SK-N-SH (cell line): Measurements from ENCODE around the gene S100A5. TPM values are rescaled to one million over a fixed set of nuclear protein-coding genes. Genes with fewer than 3 reads are reported as not detected.

ENCODE experiments used
- CTCF ChIA-PET: fragments of 300-600, 350-600 bp; formaldehyde crosslinking; extraction: SDS; loops from one replicate; lab custom pipeline; 2021; lab: Yijun Ruan, JAX
- POLR2A ChIA-PET: fragments of 350-600 bp; sonication (Branson Sonifier 250); formaldehyde crosslinking; extraction: SDS; loops from one replicate; lab custom pipeline; 2020; ENCODE audit warnings: antibody characterized with exemption, inconsistent platforms; lab: Yijun Ruan, JAX
- DNase-seq: peaks from one replicate; pipeline ENCODE4 v3.0.0; 2012
- H2AFZ ChIP-seq: fragments of 200-600 bp; sonication (generic); 2 replicates; pipeline ENCODE4 v1.8.1; 2016; ENCODE audit warnings: antibody characterized with exemption, mild to moderate bottlenecking, low read depth
- H3F3A ChIP-seq: fragments of 200-600 bp; sonication (generic); replicated peaks from 2 replicates; pipeline ENCODE3; 2016; ENCODE audit warnings: antibody characterized with exemption, mild to moderate bottlenecking; ENCODE audit not compliant: insufficient read depth
- H3K27ac ChIP-seq, 2 experiments: fragments of 200-500 bp in 1 of 2; fragments of 200-600 bp in 1 of 2; sonication (Bioruptor generic) in 1 of 2; sonication (generic), shearing (Covaris generic) in 1 of 2; 2 replicates each; pipeline versions ENCODE4 v1.5.1 to v1.6.1; 2014 to 2016; ENCODE audit warnings: low read depth in 2 of 2, inconsistent platforms in 1 of 2, low read length in 1 of 2, mild to moderate bottlenecking in 1 of 2, mixed read lengths in 1 of 2
- H3K27me3 ChIP-seq: fragments of 200-600 bp; sonication (generic), shearing (Covaris generic); 2 replicates; pipeline ENCODE4 v1.6.1; 2016; ENCODE audit warnings: mixed run types; ENCODE audit not compliant: insufficient read depth
- H3K36me3 ChIP-seq, 2 experiments: fragments of 200-500 bp in 1 of 2; fragments of 200-600 bp in 1 of 2; sonication (Bioruptor generic) in 1 of 2; sonication (generic) in 1 of 2; replicated peaks in 1 of 2; 2 replicates each; pipeline versions ENCODE3 to v1.5.1; 2014 to 2016; ENCODE audit warnings: low read length in 1 of 2, mild to moderate bottlenecking in 1 of 2; ENCODE audit not compliant: insufficient read depth in 2 of 2, control insufficient read depth in 1 of 2
- H3K4me1 ChIP-seq, 2 experiments: fragments of 200-500 bp in 1 of 2; fragments of 200-600 bp in 1 of 2; sonication (Bioruptor generic) in 1 of 2; sonication (generic), shearing (Covaris generic) in 1 of 2; 2 replicates each; pipeline versions ENCODE4 v1.5.1 to v1.6.1; 2014 to 2016; ENCODE audit warnings: low read depth in 1 of 2, low read length in 1 of 2, mixed run types in 1 of 2; ENCODE audit not compliant: insufficient read depth in 2 of 2, control insufficient read depth in 1 of 2
- H3K4me2 ChIP-seq: fragments of 200-600 bp; sonication (generic), shearing (Covaris generic); 2 replicates; pipeline ENCODE4 v1.6.1; 2017; ENCODE audit warnings: mixed run types
- H3K4me3 ChIP-seq, 2 experiments: fragments of 200-500 bp in 1 of 2; fragments of 200-600 bp in 1 of 2; sonication (Bioruptor generic) in 1 of 2; sonication (generic), shearing (Covaris generic) in 1 of 2; 2 replicates each; pipeline versions ENCODE4 v1.5.1 to v1.8.1; 2014 to 2016; ENCODE audit warnings: low read depth in 2 of 2, inconsistent platforms in 1 of 2, low read length in 1 of 2, mild to moderate bottlenecking in 1 of 2, mixed read lengths in 1 of 2, moderate library complexity in 1 of 2
- H3K79me2 ChIP-seq: fragments of 200-600 bp; sonication (generic); 2 replicates; pipeline ENCODE4 v1.8.1; 2017; ENCODE audit warnings: mild to moderate bottlenecking; ENCODE audit not compliant: insufficient read depth
- H3K9ac ChIP-seq: fragments of 200-600 bp; sonication (generic); 2 replicates; pipeline ENCODE4 v1.6.1; 2017; ENCODE audit warnings: mixed run types
- H3K9me2 ChIP-seq: fragments of 200-600 bp; sonication (generic); 2 replicates; pipeline ENCODE4 v1.6.1; 2017; ENCODE audit warnings: mixed run types
- H3K9me3 ChIP-seq: fragments of 200-600 bp; sonication (generic); 2 replicates; pipeline ENCODE4 v1.6.1; 2017; ENCODE audit warnings: mixed run types, mild to moderate bottlenecking, moderate library complexity
- H4K20me1 ChIP-seq: fragments of 200-600 bp; sonication (generic); 2 replicates; pipeline ENCODE4 v1.6.1; 2017; ENCODE audit warnings: mild to moderate bottlenecking, mixed run types; ENCODE audit not compliant: insufficient read depth
- CHD2 ChIP-seq: fragments of 150-350 bp; IDR thresholded peaks from 2 replicates; pipeline ENCODE4 v1.6.1; 2018; ENCODE audit warnings: low read length; ENCODE audit not compliant: partially characterized antibody
- CTCF ChIP-seq: fragments of 200-600 bp; sonication (generic); IDR thresholded peaks from 2 replicates; pipeline ENCODE4 v1.6.1; 2017; ENCODE audit warnings: antibody characterized with exemption, mild to moderate bottlenecking, moderate library complexity
- EP300 ChIP-seq, 2 experiments: IDR thresholded peaks; 2 replicates each; pipeline versions ENCODE4 v1.4.0 to v1.6.1; 2012; ENCODE audit warnings: borderline replicate concordance in 1 of 2, low read depth in 1 of 2, low read length in 1 of 2
- EZH2phosphoT487 ChIP-seq: fragments of 200-600 bp; sonication (generic); IDR thresholded peaks from 2 replicates; pipeline ENCODE4 v1.6.1; 2017; ENCODE audit warnings: low read depth, mixed run types, mild to moderate bottlenecking, antibody characterized with exemption, moderate library complexity, borderline replicate concordance
- FOXJ3 ChIP-seq: sonication (generic); formaldehyde crosslinking; IDR thresholded peaks from 2 replicates; pipeline ENCODE4 v1.5.1; 2020; ENCODE audit warnings: mild to moderate bottlenecking, missing genetic modification reagents
- GATA2 ChIP-seq: sonication (generic); formaldehyde crosslinking; IDR thresholded peaks from 2 replicates; pipeline ENCODE4 v1.5.0; 2020; ENCODE audit warnings: mild to moderate bottlenecking, missing genetic modification reagents
- JUND ChIP-seq: IDR thresholded peaks from 2 replicates; pipeline ENCODE4 v1.4.0; 2012
- MEF2A ChIP-seq: IDR thresholded peaks from 2 replicates; pipeline ENCODE4 v1.4.0; 2012; ENCODE audit warnings: low read depth, borderline replicate concordance
- MXI1 ChIP-seq: IDR thresholded peaks from 2 replicates; pipeline ENCODE4 v1.6.1; 2012; ENCODE audit warnings: mild to moderate bottlenecking, low read depth, low read length, improper control_type of control experiment
- NRF1 ChIP-seq: IDR thresholded peaks from 2 replicates; pipeline ENCODE4 v1.6.1; 2012; ENCODE audit warnings: low read depth, mild to moderate bottlenecking, low read length
- POLR2AphosphoS5 ChIP-seq: IDR thresholded peaks from 2 replicates; pipeline ENCODE4 v1.6.1; 2012; ENCODE audit warnings: low read depth, low read length
- RAD21 ChIP-seq: IDR thresholded peaks from 2 replicates; pipeline ENCODE4 v1.6.1; 2012; ENCODE audit warnings: mild to moderate bottlenecking, low read length
- RXRA ChIP-seq: IDR thresholded peaks from 2 replicates; pipeline ENCODE4 v1.4.0; 2012; ENCODE audit warnings: low read depth, mild to moderate bottlenecking, borderline replicate concordance
- SMC3 ChIP-seq: IDR thresholded peaks from 2 replicates; pipeline ENCODE4 v1.6.1; 2012; ENCODE audit warnings: low read depth, low read length, improper control_type of control experiment
- TCF12 ChIP-seq: IDR thresholded peaks from 2 replicates; pipeline ENCODE4 v1.4.0; 2012
- TEAD4 ChIP-seq: IDR thresholded peaks from 2 replicates; pipeline ENCODE4 v1.4.0; 2012; ENCODE audit warnings: mild to moderate bottlenecking, borderline replicate concordance; ENCODE audit not compliant: insufficient read depth
- USF1 ChIP-seq: IDR thresholded peaks from 2 replicates; pipeline ENCODE4 v1.4.0; 2012; ENCODE audit warnings: low read depth, borderline replicate concordance
- USF2 ChIP-seq: fragments of 150-350 bp; IDR thresholded peaks from 2 replicates; pipeline ENCODE4 v1.6.1; 2017; ENCODE audit warnings: antibody characterized with exemption, low read length, low read depth, borderline replicate concordance
- WGBS: methylation state at CpG from one replicate; pipeline ENCODE4 v1.1.6; 2017; ENCODE audit warnings: low lambda C conversion rate; 5-methylcytosine and 5-hydroxymethylcytosine counted together
- polyA plus RNA-seq, 3 experiments: library from polyadenylated mRNA; depleted of rRNA; stranded (reverse); fragments of >200 nt; gene quantifications; 2 replicates each; pipeline ENCODE4 v1.2.3, GENCODE V29; 2012
- TF ChIP-seq, protein P1 (sequence below): IDR thresholded peaks from 2 replicates; pipeline ENCODE4 v1.4.0; 2012; ENCODE audit warnings: low read depth, borderline replicate concordance
- TF ChIP-seq, protein P2 (sequence below): fragments of 150-350 bp; IDR thresholded peaks from 2 replicates; pipeline ENCODE4 v1.6.1; 2016; ENCODE audit warnings: mild to moderate bottlenecking, low read depth, low read length

Gene S100A5
- polyA plus RNA-seq, 1 of the 3 experiments (the other 2 are of a cell fraction) = 0.15 TPM

DNA sequence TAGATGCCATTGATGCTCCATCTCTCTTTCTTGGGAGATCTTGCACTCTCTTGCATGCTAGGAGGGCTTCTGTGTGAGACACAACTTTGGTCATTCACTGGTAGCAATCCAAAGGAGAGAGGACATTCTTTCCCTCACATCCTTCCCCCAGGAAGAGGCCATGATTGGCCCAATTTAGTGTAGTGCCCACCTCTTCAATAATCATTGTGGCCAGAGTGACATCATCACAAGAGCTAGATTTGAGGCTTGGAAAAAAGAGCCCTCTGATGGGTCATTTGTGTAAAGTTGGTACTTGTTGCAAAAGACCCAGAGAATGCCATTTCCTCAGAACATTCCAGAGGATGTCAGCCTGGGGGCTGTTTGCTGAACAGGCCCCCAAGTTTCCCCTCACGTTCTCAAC lies 35.2 kb downstream of the S100A5 start:
- TF ChIP-seq TCF12 (no peak), CTCF (no peak), CHD2 (no peak), EP300 (IDR thresholded peaks at IDR 0.05; ENCODE audit: borderline replicate concordance in 1 of 2, low read depth in 1 of 2, low read length in 1 of 2) (no peak), RXRA (no peak), JUND (no peak), USF2 (no peak), EZH2phosphoT487 (no peak), SMC3 (no peak), MXI1 (no peak), RAD21 (no peak), NRF1 (no peak), MEF2A (no peak)
- 91% methylated on average over 1 of the region's 1 CpG for WGBS
- Histone ChIP-seq H3F3A (peaks cover 26% of the 10 kb centered on the region), H3K4me3 (no peak overlapping the region), H3K9ac (no peak overlapping the region), H3K36me3 (no peaks in the 10 kb centered on the region), H3K4me1 (peaks cover 7 to 20% of the 10 kb centered on the region in 2 experiments; a peak in 3 of 4 replicates), H3K9me3 (no peaks in the 10 kb centered on the region), H3K4me2 (no peak overlapping the region), H2AFZ (no peak overlapping the region), H4K20me1 (no peaks in the 10 kb centered on the region), H3K9me2 (no peaks in the 10 kb centered on the region), H3K27me3 (no peaks in the 10 kb centered on the region), H3K27ac (no peak overlapping the region), H3K79me2 (no peaks in the 10 kb centered on the region)
- ChIA-PET CTCF (interaction anchor here (1.2 to 18.0 kb wide), 2 partner anchors 65 to 113 kb away, joined by 3 to 283 read pairs; no protein-coding TSS in a partner anchor), POLR2A (no interaction called here)
- no peak for DNase-seq

GRCh38 chr1:153503766-153504165 lies 37.0 kb downstream of the S100A5 start:
- Histone ChIP-seq H3K9me3 (no peaks in the 10 kb centered on the region), H3K4me3 (no peak overlapping the region), H3K79me2 (no peaks in the 10 kb centered on the region), H2AFZ (no peak overlapping the region), H3K27ac (no peak overlapping the region), H3F3A (peaks cover 17% of the 10 kb centered on the region), H3K9me2 (no peaks in the 10 kb centered on the region), H3K36me3 (no peaks in the 10 kb centered on the region), H3K4me2 (no peak overlapping the region), H3K9ac (no peak overlapping the region), H4K20me1 (no peaks in the 10 kb centered on the region), H3K27me3 (no peaks in the 10 kb centered on the region; the same call in 1 of the 2 replicates), H3K4me1 (peaks cover 7 to 20% of the 10 kb centered on the region in 2 experiments; a peak in 3 of 4 replicates)
- ChIA-PET CTCF (interaction anchor here (1.5 to 18.0 kb wide), 3 partner anchors 9 to 150 kb away, joined by 3 to 283 read pairs (median 13); no protein-coding TSS in a partner anchor), POLR2A (no interaction called here)
- 76% methylated on average over 3 of the region's 3 CpGs for WGBS
- no peak for DNase-seq
- TF ChIP-seq JUND = no peak
- TF ChIP-seq, protein P1, sequence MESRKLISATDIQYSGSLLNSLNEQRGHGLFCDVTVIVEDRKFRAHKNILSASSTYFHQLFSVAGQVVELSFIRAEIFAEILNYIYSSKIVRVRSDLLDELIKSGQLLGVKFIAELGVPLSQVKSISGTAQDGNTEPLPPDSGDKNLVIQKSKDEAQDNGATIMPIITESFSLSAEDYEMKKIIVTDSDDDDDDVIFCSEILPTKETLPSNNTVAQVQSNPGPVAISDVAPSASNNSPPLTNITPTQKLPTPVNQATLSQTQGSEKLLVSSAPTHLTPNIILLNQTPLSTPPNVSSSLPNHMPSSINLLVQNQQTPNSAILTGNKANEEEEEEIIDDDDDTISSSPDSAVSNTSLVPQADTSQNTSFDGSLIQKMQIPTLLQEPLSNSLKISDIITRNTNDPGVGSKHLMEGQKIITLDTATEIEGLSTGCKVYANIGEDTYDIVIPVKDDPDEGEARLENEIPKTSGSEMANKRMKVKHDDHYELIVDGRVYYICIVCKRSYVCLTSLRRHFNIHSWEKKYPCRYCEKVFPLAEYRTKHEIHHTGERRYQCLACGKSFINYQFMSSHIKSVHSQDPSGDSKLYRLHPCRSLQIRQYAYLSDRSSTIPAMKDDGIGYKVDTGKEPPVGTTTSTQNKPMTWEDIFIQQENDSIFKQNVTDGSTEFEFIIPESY = no peak
- no peak for TF ChIP-seq FOXJ3
- no peak for TF ChIP-seq RXRA
- TF ChIP-seq, protein P2, sequence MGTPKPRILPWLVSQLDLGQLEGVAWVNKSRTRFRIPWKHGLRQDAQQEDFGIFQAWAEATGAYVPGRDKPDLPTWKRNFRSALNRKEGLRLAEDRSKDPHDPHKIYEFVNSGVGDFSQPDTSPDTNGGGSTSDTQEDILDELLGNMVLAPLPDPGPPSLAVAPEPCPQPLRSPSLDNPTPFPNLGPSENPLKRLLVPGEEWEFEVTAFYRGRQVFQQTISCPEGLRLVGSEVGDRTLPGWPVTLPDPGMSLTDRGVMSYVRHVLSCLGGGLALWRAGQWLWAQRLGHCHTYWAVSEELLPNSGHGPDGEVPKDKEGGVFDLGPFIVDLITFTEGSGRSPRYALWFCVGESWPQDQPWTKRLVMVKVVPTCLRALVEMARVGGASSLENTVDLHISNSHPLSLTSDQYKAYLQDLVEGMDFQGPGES = no peak
- TF ChIP-seq RAD21 = no peak
- no peak for TF ChIP-seq TCF12
- no peak for TF ChIP-seq GATA2 (CRISPR knock-in tag)
- TF ChIP-seq TEAD4 = no peak
- no peak for TF ChIP-seq USF1
- TF ChIP-seq POLR2AphosphoS5 = no peak
